OCI-LY7 (cell line): Measurements from ENCODE around the gene NTM.

ENCODE experiments used
- CTCF ChIP-seq: fragments of 200-600 bp; sonication (generic); conservative IDR thresholded peaks from 2 replicates; pipeline ENCODE4 v1.5.1; 2014; ENCODE audit warnings: mild to moderate bottlenecking, antibody characterized with exemption, low read length, moderate library complexity, mixed read lengths
- EZH2phosphoT487 ChIP-seq: fragments of 200-600 bp; sonication (generic); IDR thresholded peaks from 2 replicates; pipeline ENCODE4 v1.6.1; 2018; ENCODE audit warnings: low read depth, borderline replicate concordance, mild to moderate bottlenecking, mixed run types, antibody characterized with exemption, low read length, moderate library complexity, mixed read lengths

GRCh38 chr11:131663405-131664200 is 293.2 kb downstream of the NTM start:
- TF ChIP-seq EZH2phosphoT487 (no peak), CTCF (no peak)
